Ovary (tissue), 9 donors: ENCODE results near the gene SYT2. TPM values are rescaled to one million over a fixed set of nuclear protein-coding genes. Genes with fewer than 3 reads are reported as not detected.

Experiments used
- DNase-seq, 5 donors: peaks; one replicate each; pipeline ENCODE4 v3.0.0-alpha.2; 2019 to 2020
- H3K27ac ChIP-seq, 2 donors: fragments of 200-600 bp; one replicate each; pipeline versions ENCODE4 v1.5.1 to v1.8.0; 2019 to 2022
- H3K27me3 ChIP-seq: fragments of 200-600 bp; one replicate; pipeline ENCODE4 v1.8.0; 2022
- H3K36me3 ChIP-seq: fragments of 200-600 bp; sonication (generic); one replicate; pipeline ENCODE4 v1.5.1; 2019
- H3K4me1 ChIP-seq: one replicate; pipeline ENCODE4 v1.8.1; 2013; ENCODE audit warnings: mild to moderate bottlenecking, moderate library complexity; ENCODE audit not compliant: insufficient read depth
- H3K4me3 ChIP-seq: fragments of 200-600 bp; sonication (generic); one replicate; pipeline ENCODE4 v1.5.1; 2017
- H3K9me3 ChIP-seq, 2 donors: fragments of 200-600 bp in 1 of 2; sonication (generic) in 1 of 2; one replicate each; pipeline versions ENCODE4 v1.5.1 to v1.8.1; 2013 to 2019; ENCODE audit warnings: mild to moderate bottlenecking in 1 of 2, moderate library complexity in 1 of 2
- EP300 ChIP-seq: sonication (generic); formaldehyde crosslinking; IDR thresholded peaks from one replicate; pipeline ENCODE4 v1.6.1; 2017; ENCODE audit warnings: antibody characterized with exemption
- POLR2A ChIP-seq: fragments of 450-650 bp; IDR thresholded peaks from one replicate; pipeline ENCODE4 v1.6.1; 2017; ENCODE audit warnings: antibody characterized with exemption, mild to moderate bottlenecking, moderate library complexity
- WGBS, 3 donors: extraction: QIAGEN DNeasy Blood & Tissue Kit in 1 of 3; methylation state at CpG; one replicate each; pipeline versions ENCODE4 v1.1.5 to v1.1.7; 2013 to 2017; 5-methylcytosine and 5-hydroxymethylcytosine counted together
- intact Hi-C, 4 donors: fragments of 100-400 bp; cut with DNase I; formaldehyde crosslinking; loops; one replicate each; pipeline versions ENCODE4 v1.11.0 to v1.15.1; 2022 to 2023
- polyA plus RNA-seq, 2 donors: library from polyadenylated mRNA; stranded (reverse); fragments of 200-250 nt in 1 of 2; fragments of 350-450 nt in 1 of 2; fragmentation: Illumina TruSeq in 1 of 2; extraction: RNeasy Lipid Tissue Mini Kit (QIAGEN cat#74804) in 1 of 2; gene quantifications; one replicate each; pipeline ENCODE4 v1.2.3, GENCODE V29; 2013 to 2014
- total RNA-seq, 7 donors: library from RNA; depleted of rRNA in 2 of 7; stranded (reverse); fragments of >200 nt in 2 of 7; fragmentation: NEBNext Ultra II Directional in 3 of 7; extraction: Animal tissue kit (Norgen Biotek cat#: 25700) in 3 of 7; gene quantifications; one replicate each; pipeline versions ENCODE4 v1.1.0 to v1.2.4, GENCODE V29; 2016 to 2023
- TF ChIP-seq, protein P1 (sequence below), 3 donors: fragments of 450-650 bp in 2 of 3; fragments of 200-600 bp in 1 of 3; IDR thresholded peaks; one replicate each; pipeline versions ENCODE4 v1.5.1 to v1.8.0; 2016 to 2022; ENCODE audit warnings: antibody characterized with exemption in 3 of 3, mild to moderate bottlenecking in 1 of 3
- donor health status: DM: no; HTN: no; CAD: no; lungs with moderate emphysema.
- donor health status: DM: no; HTN: no; CAD: no.
- donor health status: Bipolar disorder and iron deficiency.
- donor health status: DM: yes; HTN: yes; CAD: no.
- donor health status: DM: no; HTN: no; CAD: no.
- donor health status: DM: yes; HTN: yes; CAD: no.

The SYT2 gene
- total and polyA plus RNA-seq, 9 donors, result 0.34 to 5.5 (median 0.57) TPM; not detected in 1

DNA sequence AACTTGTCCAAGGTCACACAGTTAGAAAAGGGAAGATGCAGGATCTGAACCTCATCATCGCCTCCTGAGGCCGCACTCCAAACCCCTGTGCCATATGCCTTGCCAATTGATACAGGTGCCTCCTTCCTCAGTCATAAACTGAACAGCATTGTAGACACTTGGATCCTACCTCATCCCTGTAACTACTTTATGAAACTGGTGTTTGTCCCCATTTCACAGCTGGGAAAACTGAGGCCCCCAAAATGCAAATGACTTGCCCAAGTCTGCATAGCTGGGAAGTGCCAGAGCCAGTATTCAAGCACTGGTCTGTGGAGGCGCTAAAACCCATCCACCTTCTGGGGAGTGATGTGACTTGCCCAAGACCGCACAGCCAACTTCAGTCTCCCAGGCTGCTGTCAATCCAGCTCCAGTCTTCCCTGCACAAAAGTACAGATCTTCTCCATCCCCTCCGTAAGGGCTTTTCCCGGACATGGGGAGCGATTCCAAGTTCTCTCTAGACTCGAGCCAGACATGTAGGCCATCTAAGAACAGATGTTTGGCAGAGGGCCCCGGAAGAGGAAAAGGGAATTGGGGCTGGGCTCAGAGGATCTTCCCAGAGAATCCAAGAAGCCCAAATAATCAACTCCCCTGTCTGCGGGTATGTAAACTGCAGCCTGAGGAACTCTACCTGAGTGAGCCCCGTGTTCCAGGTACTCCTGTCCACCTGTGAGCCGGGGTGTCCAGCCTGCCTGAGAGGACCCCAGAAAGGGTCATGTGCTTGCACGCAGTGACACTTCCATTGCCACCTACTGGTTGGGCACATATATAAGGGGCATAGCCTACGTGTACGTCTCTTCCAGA lies 60.5 kb downstream of the SYT2 start:
- Histone ChIP-seq H3K4me3 (no peak overlapping the region), H3K27ac (no peak overlapping the region), H3K9me3 (no peaks in the 10 kb centered on the region), H3K4me1 (no peaks in the 10 kb centered on the region), H3K27me3 (no peaks in the 10 kb centered on the region), H3K36me3 (no peaks in the 10 kb centered on the region)
- TF ChIP-seq EP300 (no peak), POLR2A (no peak)
- TF ChIP-seq, protein P1, sequence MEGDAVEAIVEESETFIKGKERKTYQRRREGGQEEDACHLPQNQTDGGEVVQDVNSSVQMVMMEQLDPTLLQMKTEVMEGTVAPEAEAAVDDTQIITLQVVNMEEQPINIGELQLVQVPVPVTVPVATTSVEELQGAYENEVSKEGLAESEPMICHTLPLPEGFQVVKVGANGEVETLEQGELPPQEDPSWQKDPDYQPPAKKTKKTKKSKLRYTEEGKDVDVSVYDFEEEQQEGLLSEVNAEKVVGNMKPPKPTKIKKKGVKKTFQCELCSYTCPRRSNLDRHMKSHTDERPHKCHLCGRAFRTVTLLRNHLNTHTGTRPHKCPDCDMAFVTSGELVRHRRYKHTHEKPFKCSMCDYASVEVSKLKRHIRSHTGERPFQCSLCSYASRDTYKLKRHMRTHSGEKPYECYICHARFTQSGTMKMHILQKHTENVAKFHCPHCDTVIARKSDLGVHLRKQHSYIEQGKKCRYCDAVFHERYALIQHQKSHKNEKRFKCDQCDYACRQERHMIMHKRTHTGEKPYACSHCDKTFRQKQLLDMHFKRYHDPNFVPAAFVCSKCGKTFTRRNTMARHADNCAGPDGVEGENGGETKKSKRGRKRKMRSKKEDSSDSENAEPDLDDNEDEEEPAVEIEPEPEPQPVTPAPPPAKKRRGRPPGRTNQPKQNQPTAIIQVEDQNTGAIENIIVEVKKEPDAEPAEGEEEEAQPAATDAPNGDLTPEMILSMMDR (IDR thresholded peaks at IDR 0.05), result no peak
- DNase-seq, result no peak
- WGBS, 3 donors, result 41 to 43% (median 43%) methylated on average over 15 of the region's 15 CpGs
- intact Hi-C loops, result no loop called here

DNA sequence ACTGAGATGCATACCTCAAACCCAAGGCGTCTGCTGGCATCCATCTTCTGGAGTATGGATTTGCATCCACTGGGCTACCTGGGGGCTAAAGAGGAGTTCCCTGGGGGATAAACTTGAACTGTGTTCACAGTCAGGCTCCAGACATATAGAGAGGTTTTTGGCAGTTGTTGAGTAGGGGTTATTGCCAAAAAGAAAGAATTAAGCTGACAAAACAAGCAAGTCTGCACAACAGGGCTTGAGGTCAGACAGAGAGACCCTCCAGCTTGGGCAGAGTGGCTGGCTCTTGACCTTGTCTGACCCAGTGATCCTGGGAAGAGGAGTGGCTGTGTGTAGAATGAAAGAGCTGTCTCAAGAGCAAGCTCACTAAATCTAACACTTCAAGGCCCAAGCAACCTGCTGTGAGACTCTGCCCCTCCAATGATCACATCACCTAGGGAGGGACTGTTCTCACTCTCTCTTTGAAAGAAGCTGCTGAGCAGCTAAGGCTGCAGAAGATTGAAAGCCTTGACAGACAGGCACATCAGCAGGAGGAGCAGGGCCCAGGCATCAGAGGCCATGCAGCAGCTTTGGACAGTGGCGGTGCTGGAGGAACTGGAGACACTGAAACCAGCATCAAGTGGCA lies 61.5 kb downstream of the SYT2 start:
- no peak overlapping the region for H3K4me3 ChIP-seq
- no peak overlapping the region for H3K27ac ChIP-seq
- H3K36me3 ChIP-seq, result no peaks in the 10 kb centered on the region
- no peak for DNase-seq
- WGBS, 3 donors, result 88 to 97% (median 95%) methylated on average over 2 of the region's 2 CpGs
- no peaks in the 10 kb centered on the region for H3K9me3 ChIP-seq
- peaks cover 3% of the 10 kb centered on the region for H3K4me1 ChIP-seq
- no peaks in the 10 kb centered on the region for H3K27me3 ChIP-seq
- intact Hi-C loops, result no loop called here
- no peak for TF ChIP-seq EP300
- TF ChIP-seq, protein P1 (IDR thresholded peaks at IDR 0.05), result no peak
- TF ChIP-seq POLR2A, result no peak

DNA sequence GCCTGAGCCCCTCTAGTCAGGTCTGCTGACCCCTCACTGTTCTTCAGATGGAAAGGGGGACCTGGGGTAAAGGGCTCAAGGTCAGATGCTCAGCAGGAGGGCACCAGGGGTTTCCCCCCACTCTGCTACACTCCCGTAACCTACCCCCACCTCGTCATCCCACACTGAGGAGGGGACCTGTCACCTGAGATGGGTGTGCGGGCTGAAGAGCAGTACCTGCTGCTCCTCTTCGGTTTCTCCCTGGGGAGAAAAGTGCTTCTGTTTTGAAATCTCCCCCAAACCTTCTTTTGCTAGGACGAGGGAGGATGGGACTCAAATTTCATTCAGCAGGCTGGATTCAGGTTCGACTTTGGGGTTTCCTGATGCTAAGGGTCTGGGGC lies 65.2 kb downstream of the SYT2 start:
- 61 to 64% (median 62%) methylated on average over 6 of the region's 6 CpGs for WGBS, 3 donors
- TF ChIP-seq EP300, result no peak
- no peak for TF ChIP-seq POLR2A
- TF ChIP-seq, protein P1 (IDR thresholded peaks at IDR 0.05), result no peak
- H3K4me3 ChIP-seq, result no peak overlapping the region
- no peak for DNase-seq
- H3K4me1 ChIP-seq, result peaks cover 9% of the 10 kb centered on the region
- no peak overlapping the region for H3K27ac ChIP-seq
- H3K27me3 ChIP-seq, result no peaks in the 10 kb centered on the region
- no peaks in the 10 kb centered on the region for H3K36me3 ChIP-seq
- H3K9me3 ChIP-seq, result no peaks in the 10 kb centered on the region
- intact Hi-C loops, result no loop called here

DNA sequence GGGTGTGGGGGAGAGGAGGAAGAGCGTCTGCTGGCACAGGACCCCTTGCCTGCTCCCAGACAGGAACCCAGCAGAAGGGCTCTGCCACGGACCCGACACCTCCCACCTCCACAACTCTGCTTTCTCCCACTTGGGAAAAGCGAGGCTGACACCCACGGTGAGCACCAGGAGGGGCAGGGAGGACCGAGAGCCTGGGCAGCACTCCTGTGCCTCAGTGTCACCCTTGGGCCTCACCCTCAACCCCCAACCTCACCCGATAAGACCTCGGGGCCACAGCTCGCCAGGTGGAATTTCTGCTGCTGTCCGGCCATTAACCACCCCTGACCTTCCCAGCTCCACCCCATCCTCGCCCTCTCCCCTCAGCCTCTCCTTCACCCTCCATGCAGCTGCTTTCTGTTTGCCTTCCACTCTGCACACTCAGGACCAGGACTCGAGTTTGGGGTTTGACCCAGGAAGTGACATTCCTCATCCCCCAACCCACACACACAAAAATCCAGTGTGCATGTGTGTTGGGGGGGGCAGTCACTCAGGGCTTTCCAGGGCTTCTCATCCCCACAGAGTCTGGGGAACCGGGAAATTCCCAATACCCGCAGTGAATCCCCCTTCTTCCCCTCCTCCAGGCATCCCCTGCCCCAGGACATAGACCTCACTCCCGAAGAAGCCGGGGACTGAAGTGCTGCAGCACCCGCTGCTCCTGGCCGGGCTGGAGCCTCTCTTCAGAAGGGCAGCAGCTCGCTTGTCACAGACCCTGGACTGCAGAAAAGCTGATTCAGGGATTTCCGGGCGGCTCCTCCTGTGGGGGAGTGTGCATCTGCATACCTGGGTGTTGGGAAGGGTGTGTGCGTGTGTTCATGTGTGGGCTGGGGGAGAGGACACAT lies 65.8 kb downstream of the SYT2 start:
- DNase-seq, result no peak
- intact Hi-C loops, result no loop called here
- Histone ChIP-seq H3K36me3 (no peaks in the 10 kb centered on the region), H3K27ac (no peak overlapping the region), H3K4me3 (no peak overlapping the region), H3K27me3 (no peaks in the 10 kb centered on the region), H3K4me1 (peaks cover 9% of the 10 kb centered on the region), H3K9me3 (no peaks in the 10 kb centered on the region)
- WGBS, 3 donors, result 18 to 21% (median 18%) methylated on average over 22 of the region's 22 CpGs
- TF ChIP-seq, protein P1 (IDR thresholded peaks at IDR 0.05), result no peak
- TF ChIP-seq EP300, result no peak
